ENCODE measurements around the gene GNL1.
A peak's percentile ranks its signal among the peaks of the same experiment; 100 is the strongest.

Gene GNL1

GRCh38 chr6:30562470-30563425, 6.5 kb upstream of the GNL1 start:
- no peak overlapping the region for H3K9ac ChIP-seq (ENCODE audit: low read length)
- H3K27ac ChIP-seq (ENCODE audit: low read depth, low read length), result no peak overlapping the region
- peaks cover 3% of the 10 kb centered on the region for H3K4me1 ChIP-seq (ENCODE audit: control insufficient read depth, insufficient read depth, low read length)
- H3K36me3 ChIP-seq (ENCODE audit: control insufficient read depth, insufficient read depth, low read length), result peaks cover 13% of the 10 kb centered on the region
- H3K27me3 ChIP-seq (ENCODE audit: control insufficient read depth, insufficient read depth, low read length), result no peaks in the 10 kb centered on the region
- H3K4me3 ChIP-seq (ENCODE audit: low read length), result no peak overlapping the region

- H3K27ac ChIP-seq (ENCODE audit: low read depth, low read length), result no peak overlapping the region
- H3K9ac ChIP-seq (ENCODE audit: low read length), result no peak overlapping the region
- peaks cover 13% of the 10 kb centered on the region for H3K36me3 ChIP-seq (ENCODE audit: control insufficient read depth, insufficient read depth, low read length)
- peaks cover 7% of the 10 kb centered on the region for H3K4me1 ChIP-seq (ENCODE audit: control insufficient read depth, insufficient read depth, low read length)
- no peak overlapping the region for H3K4me3 ChIP-seq (ENCODE audit: low read length)
- no peaks in the 10 kb centered on the region for H3K27me3 ChIP-seq (ENCODE audit: control insufficient read depth, insufficient read depth, low read length)
These were observed 4.6 kb upstream of the GNL1 start for GRCh38 chr6:30560930-30561329.

GRCh38 chr6:30557683-30557981, 1.3 kb upstream of the GNL1 start:
- Histone ChIP-seq H3K9ac (ENCODE audit: low read length) (peak overlapping the region; percentile 77), H3K27me3 (ENCODE audit: control insufficient read depth, insufficient read depth, low read length) (no peaks in the 10 kb centered on the region), H3K4me3 (ENCODE audit: low read length) (peak overlapping the region; percentile 97), H3K36me3 (ENCODE audit: control insufficient read depth, insufficient read depth, low read length) (peaks cover 18% of the 10 kb centered on the region), H3K27ac (ENCODE audit: low read depth, low read length) (peak overlapping the region; percentile 98), H3K4me1 (ENCODE audit: control insufficient read depth, insufficient read depth, low read length) (peaks cover 7% of the 10 kb centered on the region)

GRCh38 chr6:30556906-30557682, 805 bp upstream of the GNL1 start, which contains the start of gene PRR3:
PRR3 (plus strand) TSS chr6:30557295; CDS start chr6:30557345, 50 bp downstream.
- peaks cover 7% of the 10 kb centered on the region for H3K4me1 ChIP-seq (ENCODE audit: control insufficient read depth, insufficient read depth, low read length)
- peak within 1 kb of the TSS; percentile 82 for H3K9ac ChIP-seq (ENCODE audit: low read length)
- H3K4me3 ChIP-seq (ENCODE audit: low read length), result peak within 1 kb of the TSS; percentile 97
- H3K36me3 ChIP-seq (ENCODE audit: control insufficient read depth, insufficient read depth, low read length), result peaks cover 18% of the 10 kb centered on the region
- no peaks in the 10 kb centered on the region for H3K27me3 ChIP-seq (ENCODE audit: control insufficient read depth, insufficient read depth, low read length)
- peak within 1 kb of the TSS; percentile 98 for H3K27ac ChIP-seq (ENCODE audit: low read depth, low read length)

GRCh38 chr6:30555816-30556065, 548 bp downstream of the GNL1 start:
- Histone ChIP-seq H3K36me3 (ENCODE audit: control insufficient read depth, insufficient read depth, low read length) (peaks cover 25% of the 10 kb centered on the region), H3K9ac (ENCODE audit: low read length) (peak overlapping the region; percentile 82), H3K4me3 (ENCODE audit: low read length) (peak overlapping the region; percentile 97), H3K27ac (ENCODE audit: low read depth, low read length) (peak overlapping the region; percentile 98), H3K4me1 (ENCODE audit: control insufficient read depth, insufficient read depth, low read length) (peaks cover 7% of the 10 kb centered on the region), H3K27me3 (ENCODE audit: control insufficient read depth, insufficient read depth, low read length) (no peaks in the 10 kb centered on the region)

- Histone ChIP-seq H3K27me3 (ENCODE audit: control insufficient read depth, insufficient read depth, low read length) (no peaks in the 10 kb centered on the region), H3K27ac (ENCODE audit: low read depth, low read length) (peak overlapping the region; percentile 98), H3K9ac (ENCODE audit: low read length) (peak overlapping the region; percentile 82), H3K4me1 (ENCODE audit: control insufficient read depth, insufficient read depth, low read length) (peaks cover 7% of the 10 kb centered on the region), H3K36me3 (ENCODE audit: control insufficient read depth, insufficient read depth, low read length) (peaks cover 28% of the 10 kb centered on the region), H3K4me3 (ENCODE audit: low read length) (peak overlapping the region; percentile 97)
These were observed 1.1 kb downstream of the GNL1 start for GRCh38 chr6:30554962-30555815.

- peaks cover 7% of the 10 kb centered on the region for H3K4me1 ChIP-seq (ENCODE audit: control insufficient read depth, insufficient read depth, low read length)
- no peak overlapping the region for H3K9ac ChIP-seq (ENCODE audit: low read length)
- no peaks in the 10 kb centered on the region for H3K27me3 ChIP-seq (ENCODE audit: control insufficient read depth, insufficient read depth, low read length)
- no peak overlapping the region for H3K27ac ChIP-seq (ENCODE audit: low read depth, low read length)
- peak overlapping the region; percentile 97 for H3K4me3 ChIP-seq (ENCODE audit: low read length)
- H3K36me3 ChIP-seq (ENCODE audit: control insufficient read depth, insufficient read depth, low read length), result peaks cover 28% of the 10 kb centered on the region
These were observed 1.9 kb downstream of the GNL1 start for GRCh38 chr6:30554404-30554803.

- no peak overlapping the region for H3K4me3 ChIP-seq (ENCODE audit: low read length)
- no peaks in the 10 kb centered on the region for H3K4me1 ChIP-seq (ENCODE audit: control insufficient read depth, insufficient read depth, low read length)
- no peak overlapping the region for H3K27ac ChIP-seq (ENCODE audit: low read depth, low read length)
- H3K27me3 ChIP-seq (ENCODE audit: control insufficient read depth, insufficient read depth, low read length), result no peaks in the 10 kb centered on the region
- peaks cover 38% of the 10 kb centered on the region for H3K36me3 ChIP-seq (ENCODE audit: control insufficient read depth, insufficient read depth, low read length)
- H3K9ac ChIP-seq (ENCODE audit: low read length), result no peak overlapping the region
These were observed 7.9 kb downstream of the GNL1 start for GRCh38 chr6:30548375-30548774.

GRCh38 chr6:30547454-30547853, 8.8 kb downstream of the GNL1 start:
- Histone ChIP-seq H3K27ac (ENCODE audit: low read depth, low read length) (no peak overlapping the region), H3K9ac (ENCODE audit: low read length) (no peak overlapping the region), H3K36me3 (ENCODE audit: control insufficient read depth, insufficient read depth, low read length) (peaks cover 31% of the 10 kb centered on the region), H3K4me3 (ENCODE audit: low read length) (no peak overlapping the region), H3K4me1 (ENCODE audit: control insufficient read depth, insufficient read depth, low read length) (no peaks in the 10 kb centered on the region), H3K27me3 (ENCODE audit: control insufficient read depth, insufficient read depth, low read length) (no peaks in the 10 kb centered on the region)

GRCh38 chr6:30544666-30545272, 11.5 kb downstream of the GNL1 start:
- Histone ChIP-seq H3K4me1 (ENCODE audit: control insufficient read depth, insufficient read depth, low read length) (peaks cover 2% of the 10 kb centered on the region), H3K9ac (ENCODE audit: low read length) (no peak overlapping the region), H3K27me3 (ENCODE audit: control insufficient read depth, insufficient read depth, low read length) (no peaks in the 10 kb centered on the region), H3K4me3 (ENCODE audit: low read length) (no peak overlapping the region), H3K27ac (ENCODE audit: low read depth, low read length) (no peak overlapping the region), H3K36me3 (ENCODE audit: control insufficient read depth, insufficient read depth, low read length) (peaks cover 17% of the 10 kb centered on the region)

GRCh38 chr6:30543821-30544220, 12.5 kb downstream of the GNL1 start:
- Histone ChIP-seq H3K36me3 (ENCODE audit: control insufficient read depth, insufficient read depth, low read length) (peaks cover 17% of the 10 kb centered on the region), H3K4me1 (ENCODE audit: control insufficient read depth, insufficient read depth, low read length) (peaks cover 2% of the 10 kb centered on the region), H3K27ac (ENCODE audit: low read depth, low read length) (no peak overlapping the region), H3K27me3 (ENCODE audit: control insufficient read depth, insufficient read depth, low read length) (no peaks in the 10 kb centered on the region), H3K4me3 (ENCODE audit: low read length) (no peak overlapping the region), H3K9ac (ENCODE audit: low read length) (no peak overlapping the region)

GRCh38 chr6:30542915-30543314, 13.4 kb downstream of the GNL1 start:
- H3K36me3 ChIP-seq (ENCODE audit: control insufficient read depth, insufficient read depth, low read length), result peaks cover 14% of the 10 kb centered on the region
- H3K4me1 ChIP-seq (ENCODE audit: control insufficient read depth, insufficient read depth, low read length), result peaks cover 2% of the 10 kb centered on the region
- H3K27ac ChIP-seq (ENCODE audit: low read depth, low read length), result no peak overlapping the region
- H3K27me3 ChIP-seq (ENCODE audit: control insufficient read depth, insufficient read depth, low read length), result no peaks in the 10 kb centered on the region
- no peak overlapping the region for H3K4me3 ChIP-seq (ENCODE audit: low read length)
- H3K9ac ChIP-seq (ENCODE audit: low read length), result no peak overlapping the region

Measured in rectal smooth muscle tissue (tissue), 1 donor.